ENCODE results near the gene DOP1A.

DNA sequence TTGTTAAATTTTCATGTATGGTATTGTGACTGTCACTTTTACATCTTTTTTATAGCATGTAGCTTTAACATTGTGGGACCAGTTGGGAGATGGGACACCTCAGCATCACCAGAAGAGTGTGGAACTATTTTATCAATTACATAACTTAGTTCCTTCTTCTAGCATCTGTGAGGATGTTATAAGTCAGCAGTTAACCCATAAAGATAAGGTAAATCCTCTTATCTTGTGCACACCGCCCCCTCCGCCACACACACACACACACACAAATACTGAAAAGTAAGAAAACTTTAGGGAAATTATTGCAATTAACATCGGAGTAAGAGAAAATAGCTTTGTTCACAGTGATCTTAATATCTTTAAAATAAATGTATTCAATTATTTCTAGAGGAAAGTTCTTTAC is 64.7 kb downstream of the DOP1A start:
- TF ChIP-seq, protein P1, sequence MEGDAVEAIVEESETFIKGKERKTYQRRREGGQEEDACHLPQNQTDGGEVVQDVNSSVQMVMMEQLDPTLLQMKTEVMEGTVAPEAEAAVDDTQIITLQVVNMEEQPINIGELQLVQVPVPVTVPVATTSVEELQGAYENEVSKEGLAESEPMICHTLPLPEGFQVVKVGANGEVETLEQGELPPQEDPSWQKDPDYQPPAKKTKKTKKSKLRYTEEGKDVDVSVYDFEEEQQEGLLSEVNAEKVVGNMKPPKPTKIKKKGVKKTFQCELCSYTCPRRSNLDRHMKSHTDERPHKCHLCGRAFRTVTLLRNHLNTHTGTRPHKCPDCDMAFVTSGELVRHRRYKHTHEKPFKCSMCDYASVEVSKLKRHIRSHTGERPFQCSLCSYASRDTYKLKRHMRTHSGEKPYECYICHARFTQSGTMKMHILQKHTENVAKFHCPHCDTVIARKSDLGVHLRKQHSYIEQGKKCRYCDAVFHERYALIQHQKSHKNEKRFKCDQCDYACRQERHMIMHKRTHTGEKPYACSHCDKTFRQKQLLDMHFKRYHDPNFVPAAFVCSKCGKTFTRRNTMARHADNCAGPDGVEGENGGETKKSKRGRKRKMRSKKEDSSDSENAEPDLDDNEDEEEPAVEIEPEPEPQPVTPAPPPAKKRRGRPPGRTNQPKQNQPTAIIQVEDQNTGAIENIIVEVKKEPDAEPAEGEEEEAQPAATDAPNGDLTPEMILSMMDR (conservative IDR thresholded peaks at IDR 0.05 in 1 of 2, IDR thresholded peaks at IDR 0.05 in 1 of 2; ENCODE audit: extremely low read depth in 1 of 2, insufficient read depth in 1 of 2, low read depth in 1 of 2, low read length in 2 of 2): no peak
- TF ChIP-seq EZH2 (IDR thresholded peaks at IDR 0.05; ENCODE audit: borderline replicate concordance, low read length): no peak

Data from mammary epithelial cell (primary cell).